Spleen (tissue), 11 donors: ENCODE results near the gene FAM236D. TPM values are rescaled to one million over a fixed set of nuclear protein-coding genes. Genes with fewer than 3 reads are reported as not detected.
"Not testable (repeated sequence)": the region's sequence is repeated elsewhere in the genome, so short reads cannot be mapped to it uniquely, and the experiment has no call there.

Experiments
- DNase-seq: peaks from one replicate; pipeline ENCODE4 v3.0.0-alpha.2; 2020
- H3K27ac ChIP-seq, 8 donors: fragments of 200-600 bp; sonication (generic) in 7 of 8; 1 replicate in 4 of 8; 2 replicates in 4 of 8; pipeline versions ENCODE4 v1.5.0 to v1.8.0; 2016 to 2021; ENCODE audit warnings: inconsistent platforms in 4 of 8, mild to moderate bottlenecking in 4 of 8, moderate library complexity in 1 of 8
- H3K27me3 ChIP-seq, 7 donors: fragments of 200-600 bp; sonication (generic) in 6 of 7; replicated peaks in 1 of 7; 1 replicate in 4 of 7; 2 replicates in 3 of 7; pipeline versions ENCODE4 v1.5.0 to v1.8.0; 2016 to 2021; ENCODE audit warnings: inconsistent platforms in 3 of 7, mild to moderate bottlenecking in 1 of 7
- H3K36me3 ChIP-seq, 6 donors: fragments of 200-600 bp; sonication (generic) in 5 of 6; 1 replicate in 4 of 6; 2 replicates in 2 of 6; pipeline versions ENCODE4 v1.5.0 to v1.8.0; 2016 to 2021; ENCODE audit warnings: inconsistent platforms in 2 of 6
- H3K4me1 ChIP-seq, 6 donors: fragments of 200-600 bp; sonication (generic) in 5 of 6; 1 replicate in 3 of 6; 2 replicates in 3 of 6; pipeline versions ENCODE4 v1.5.0 to v1.8.0; 2016 to 2021; ENCODE audit warnings: inconsistent platforms in 3 of 6
- H3K4me3 ChIP-seq, 8 donors: fragments of 200-600 bp; sonication (generic) in 7 of 8; 1 replicate in 4 of 8; 2 replicates in 4 of 8; pipeline versions ENCODE4 v1.5.0 to v1.8.0; 2016 to 2021; ENCODE audit warnings: inconsistent platforms in 4 of 8, mild to moderate bottlenecking in 4 of 8, moderate library complexity in 2 of 8
- H3K9me3 ChIP-seq, 8 donors: fragments of 200-600 bp; sonication (generic) in 7 of 8; 1 replicate in 4 of 8; 2 replicates in 4 of 8; pipeline versions ENCODE4 v1.5.0 to v1.8.0; 2016 to 2021; ENCODE audit warnings: inconsistent platforms in 4 of 8
- WGBS, 5 donors: extraction: QIAGEN DNeasy Blood & Tissue Kit in 3 of 5; methylation state at CpG; one replicate each; pipeline versions ENCODE4 v1.1.5 to v1.1.7; 2013 to 2018; 5-methylcytosine and 5-hydroxymethylcytosine counted together
- intact Hi-C: fragments of 100-400 bp; cut with DNase I; formaldehyde crosslinking; loops from one replicate; pipeline ENCODE4 v1.15.0; 2023; ENCODE audit warnings: low total_unique reads
- polyA plus RNA-seq, 3 donors: library from polyadenylated mRNA; stranded (reverse); fragments of 200-250 nt; gene quantifications; one replicate each; pipeline ENCODE4 v1.2.1, GENCODE V29; 2013
- total RNA-seq, 7 donors: library from RNA; depleted of rRNA in 3 of 7; stranded (reverse); fragments of >200 nt in 3 of 7; fragmentation: NEBNext Ultra II Directional in 4 of 7; extraction: Animal tissue kit (Norgen Biotek cat#: 25700) in 4 of 7; gene quantifications; one replicate each; pipeline versions ENCODE4 v1.1.0 to v1.2.1, GENCODE V29; 2016 to 2021
- donor health status: healthy with polysubstance abuse.
- donor health status: DM: no; HTN: no; CAD: no; lungs with moderate emphysema.
- donor health status: DM: no; HTN: no; CAD: no.
- donor health status: Bipolar disorder and iron deficiency.
- donor health status: healthy.
- donor health status: DM: no; HTN: no; CAD: no.
- donor health status: DM: yes; HTN: yes; CAD: no.

The FAM236D gene
- total and polyA plus RNA-seq, 10 donors, result not detected

DNA sequence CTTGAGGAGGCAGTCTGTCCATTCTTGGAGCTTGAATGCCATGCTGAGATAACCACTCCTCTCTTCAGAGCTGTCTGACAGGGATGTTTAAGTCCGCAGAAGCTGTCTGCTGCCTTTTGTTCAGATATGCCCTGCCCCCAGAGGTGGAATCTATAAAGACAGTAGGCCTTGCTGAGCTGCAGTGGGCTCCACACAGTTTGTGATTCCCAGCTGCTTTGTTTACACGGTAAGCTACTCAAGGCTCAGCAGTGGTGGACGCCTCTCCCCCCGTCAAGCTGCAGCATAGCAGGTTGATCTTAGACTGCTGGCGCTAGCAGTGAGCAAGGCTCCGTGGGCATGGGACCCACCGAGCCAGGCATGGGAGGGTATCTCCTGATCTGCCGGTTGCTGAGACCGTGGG lies 47.6 kb downstream of the FAM236D start:
- H3K4me3 ChIP-seq, H3K27ac ChIP-seq, H3K27me3 ChIP-seq, DNase-seq, intact Hi-C loops, H3K4me1 ChIP-seq, H3K36me3 ChIP-seq, H3K9me3 ChIP-seq: not testable (repeated sequence)
- no CpG with 5 or more reads among the region's 9 CpGs for WGBS, 5 donors

Other genes with a start within 250 kb of the FAM236D start
- 10 to 100 TPM; 24.3 to 54.6 (median 34.0) TPM for gene HDAC8, start 235.4 kb downstream of the FAM236D start, total RNA-seq
- gene HDAC8, start 235.4 kb downstream of the FAM236D start, polyA plus RNA-seq, result 10 to 100 TPM; 15.6 to 18.7 (median 16.4) TPM
- 10 to 100 TPM in 2 of 7 donors, 1 to 10 TPM in 5; 5.2 to 12.7 (median 7.8) TPM for gene PHKA1, start 93.9 kb downstream of the FAM236D start, total RNA-seq
- gene PHKA1, start 93.9 kb downstream of the FAM236D start, polyA plus RNA-seq, result 1 to 10 TPM in 1 of 3 donors, under 1 TPM in 2; 0.67 to 2.0 (median 0.88) TPM
- gene DMRTC1B, start 31.3 kb downstream of the FAM236D start, total RNA-seq, result 1 to 10 TPM in 1 of 7 donors, under 1 TPM in 3, not detected in 3; 0.67 to 1.4 (median 0.83) TPM
- 1 to 10 TPM; 1.9 to 4.2 (median 3.1) TPM for gene DMRTC1B, start 31.3 kb downstream of the FAM236D start, polyA plus RNA-seq
- gene FAM236B, start 25.6 kb downstream of the FAM236D start, total RNA-seq, result not detected
- gene FAM236B, start 25.6 kb downstream of the FAM236D start, polyA plus RNA-seq, result not detected
- not detected for gene FAM236C, start 104.4 kb upstream of the FAM236D start, total RNA-seq
- gene FAM236C, start 104.4 kb upstream of the FAM236D start, polyA plus RNA-seq, result not detected
- gene FAM236A, start 130.0 kb upstream of the FAM236D start, total RNA-seq, result not detected
- gene FAM236A, start 130.0 kb upstream of the FAM236D start, polyA plus RNA-seq, result not detected
- under 1 TPM in 2 of 7 donors, not detected in 5; 0.23 to 0.39 TPM for gene DMRTC1, start 135.6 kb upstream of the FAM236D start, total RNA-seq
- under 1 TPM; 0.11 to 0.41 (median 0.13) TPM for gene DMRTC1, start 135.6 kb upstream of the FAM236D start, polyA plus RNA-seq
- gene PABPC1L2B, start 194.7 kb upstream of the FAM236D start, total RNA-seq, result under 1 TPM in 2 of 7 donors, not detected in 5; 0.20 to 0.54 TPM
- gene PABPC1L2B, start 194.7 kb upstream of the FAM236D start, polyA plus RNA-seq, result under 1 TPM in 1 of 3 donors, not detected in 2; 0.07 TPM